Measurements from ENCODE around the gene IBSP.

Gene IBSP

GRCh38 chr4:87838890-87839591 lies 39.7 kb downstream of the IBSP start:
- Histone ChIP-seq H3K4me1 (ENCODE audit: control insufficient read depth, insufficient read depth, low read length) (peaks cover 8% of the 10 kb centered on the region), H3K27me3 (ENCODE audit: control insufficient read depth, insufficient read depth, low read length) (no peaks in the 10 kb centered on the region), H3K36me3 (ENCODE audit: control insufficient read depth, insufficient read depth, low read length) (no peaks in the 10 kb centered on the region), H3K9me3 (ENCODE audit: control insufficient read depth, insufficient read depth, low read length) (no peaks in the 10 kb centered on the region), H3K9ac (ENCODE audit: low read depth, low read length) (peak overlapping the region; percentile 29), H3K4me3 (ENCODE audit: low read depth, low read length) (no peak overlapping the region)

- Histone ChIP-seq H3K9ac (ENCODE audit: low read depth, low read length) (no peak overlapping the region), H3K4me1 (ENCODE audit: control insufficient read depth, insufficient read depth, low read length) (peaks cover 8% of the 10 kb centered on the region), H3K9me3 (ENCODE audit: control insufficient read depth, insufficient read depth, low read length) (no peaks in the 10 kb centered on the region), H3K4me3 (ENCODE audit: low read depth, low read length) (no peak overlapping the region), H3K36me3 (ENCODE audit: control insufficient read depth, insufficient read depth, low read length) (no peaks in the 10 kb centered on the region), H3K27me3 (ENCODE audit: control insufficient read depth, insufficient read depth, low read length) (no peaks in the 10 kb centered on the region)
Observed at GRCh38 chr4:87839592-87839946, 40.2 kb downstream of the IBSP start.

- Histone ChIP-seq H3K9ac (ENCODE audit: low read depth, low read length) (no peak overlapping the region), H3K36me3 (ENCODE audit: control insufficient read depth, insufficient read depth, low read length) (no peaks in the 10 kb centered on the region)
Observed at GRCh38 chr4:87840149-87840548, 40.8 kb downstream of the IBSP start.

GRCh38 chr4:87843936-87844335 lies 44.6 kb downstream of the IBSP start:
- Histone ChIP-seq H3K4me1 (ENCODE audit: control insufficient read depth, insufficient read depth, low read length) (peaks cover 6% of the 10 kb centered on the region), H3K36me3 (ENCODE audit: control insufficient read depth, insufficient read depth, low read length) (no peaks in the 10 kb centered on the region), H3K27me3 (ENCODE audit: control insufficient read depth, insufficient read depth, low read length) (no peaks in the 10 kb centered on the region), H3K9ac (ENCODE audit: low read depth, low read length) (no peak overlapping the region), H3K4me3 (ENCODE audit: low read depth, low read length) (no peak overlapping the region), H3K9me3 (ENCODE audit: control insufficient read depth, insufficient read depth, low read length) (no peaks in the 10 kb centered on the region)

More at GRCh38 chr4:87840149-87840548, 40.8 kb downstream of the IBSP start:
- Histone ChIP-seq H3K4me3 (ENCODE audit: low read depth, low read length) (no peak overlapping the region), H3K9me3 (ENCODE audit: control insufficient read depth, insufficient read depth, low read length) (no peaks in the 10 kb centered on the region), H3K27me3 (ENCODE audit: control insufficient read depth, insufficient read depth, low read length) (no peaks in the 10 kb centered on the region), H3K4me1 (ENCODE audit: control insufficient read depth, insufficient read depth, low read length) (peaks cover 8% of the 10 kb centered on the region)

- Histone ChIP-seq H3K9me3 (ENCODE audit: control insufficient read depth, insufficient read depth, low read length) (no peaks in the 10 kb centered on the region), H3K4me1 (ENCODE audit: control insufficient read depth, insufficient read depth, low read length) (peaks cover 3% of the 10 kb centered on the region), H3K36me3 (ENCODE audit: control insufficient read depth, insufficient read depth, low read length) (no peaks in the 10 kb centered on the region), H3K27me3 (ENCODE audit: control insufficient read depth, insufficient read depth, low read length) (no peaks in the 10 kb centered on the region), H3K4me3 (ENCODE audit: low read depth, low read length) (no peak overlapping the region), H3K9ac (ENCODE audit: low read depth, low read length) (no peak overlapping the region)
Observed at GRCh38 chr4:87844452-87844851, 45.1 kb downstream of the IBSP start.

GRCh38 chr4:87846226-87846625 lies 46.9 kb downstream of the IBSP start:
- H3K36me3 ChIP-seq (ENCODE audit: control insufficient read depth, insufficient read depth, low read length): no peaks in the 10 kb centered on the region
- H3K4me1 ChIP-seq (ENCODE audit: control insufficient read depth, insufficient read depth, low read length): peaks cover 3% of the 10 kb centered on the region
- no peaks in the 10 kb centered on the region for H3K9me3 ChIP-seq (ENCODE audit: control insufficient read depth, insufficient read depth, low read length)

GRCh38 chr4:87848622-87849351 lies 49.4 kb downstream of the IBSP start:
- H3K9me3 ChIP-seq (ENCODE audit: control insufficient read depth, insufficient read depth, low read length): no peaks in the 10 kb centered on the region
- no peaks in the 10 kb centered on the region for H3K36me3 ChIP-seq (ENCODE audit: control insufficient read depth, insufficient read depth, low read length)
- peaks cover 8% of the 10 kb centered on the region for H3K4me1 ChIP-seq (ENCODE audit: control insufficient read depth, insufficient read depth, low read length)
- H3K9ac ChIP-seq (ENCODE audit: low read depth, low read length): no peak overlapping the region
- H3K27me3 ChIP-seq (ENCODE audit: control insufficient read depth, insufficient read depth, low read length): no peaks in the 10 kb centered on the region
- peak overlapping the region; percentile 14 for H3K4me3 ChIP-seq (ENCODE audit: low read depth, low read length)

More at GRCh38 chr4:87846226-87846625, 46.9 kb downstream of the IBSP start:
- Histone ChIP-seq H3K27me3 (ENCODE audit: control insufficient read depth, insufficient read depth, low read length) (no peaks in the 10 kb centered on the region), H3K9ac (ENCODE audit: low read depth, low read length) (no peak overlapping the region), H3K4me3 (ENCODE audit: low read depth, low read length) (no peak overlapping the region)

- H3K4me3 ChIP-seq (ENCODE audit: low read depth, low read length): no peak overlapping the region
- H3K9ac ChIP-seq (ENCODE audit: low read depth, low read length): no peak overlapping the region
- no peaks in the 10 kb centered on the region for H3K9me3 ChIP-seq (ENCODE audit: control insufficient read depth, insufficient read depth, low read length)
- H3K36me3 ChIP-seq (ENCODE audit: control insufficient read depth, insufficient read depth, low read length): no peaks in the 10 kb centered on the region
- H3K4me1 ChIP-seq (ENCODE audit: control insufficient read depth, insufficient read depth, low read length): peaks cover 9% of the 10 kb centered on the region
- no peaks in the 10 kb centered on the region for H3K27me3 ChIP-seq (ENCODE audit: control insufficient read depth, insufficient read depth, low read length)
Observed at GRCh38 chr4:87849612-87850011, 50.3 kb downstream of the IBSP start.

GRCh38 chr4:87851332-87851731 lies 52.0 kb downstream of the IBSP start:
- H3K4me1 ChIP-seq (ENCODE audit: control insufficient read depth, insufficient read depth, low read length): peaks cover 9% of the 10 kb centered on the region
- H3K4me3 ChIP-seq (ENCODE audit: low read depth, low read length): no peak overlapping the region
- H3K9ac ChIP-seq (ENCODE audit: low read depth, low read length): no peak overlapping the region
- H3K9me3 ChIP-seq (ENCODE audit: control insufficient read depth, insufficient read depth, low read length): no peaks in the 10 kb centered on the region
- H3K36me3 ChIP-seq (ENCODE audit: control insufficient read depth, insufficient read depth, low read length): no peaks in the 10 kb centered on the region
- no peaks in the 10 kb centered on the region for H3K27me3 ChIP-seq (ENCODE audit: control insufficient read depth, insufficient read depth, low read length)

GRCh38 chr4:87851953-87852352 lies 52.6 kb downstream of the IBSP start:
- no peaks in the 10 kb centered on the region for H3K36me3 ChIP-seq (ENCODE audit: control insufficient read depth, insufficient read depth, low read length)
- H3K4me3 ChIP-seq (ENCODE audit: low read depth, low read length): no peak overlapping the region
- H3K27me3 ChIP-seq (ENCODE audit: control insufficient read depth, insufficient read depth, low read length): no peaks in the 10 kb centered on the region
- H3K9me3 ChIP-seq (ENCODE audit: control insufficient read depth, insufficient read depth, low read length): no peaks in the 10 kb centered on the region
- no peak overlapping the region for H3K9ac ChIP-seq (ENCODE audit: low read depth, low read length)
- H3K4me1 ChIP-seq (ENCODE audit: control insufficient read depth, insufficient read depth, low read length): peaks cover 9% of the 10 kb centered on the region

- Histone ChIP-seq H3K4me1 (ENCODE audit: control insufficient read depth, insufficient read depth, low read length) (peaks cover 9% of the 10 kb centered on the region), H3K27me3 (ENCODE audit: control insufficient read depth, insufficient read depth, low read length) (no peaks in the 10 kb centered on the region), H3K36me3 (ENCODE audit: control insufficient read depth, insufficient read depth, low read length) (no peaks in the 10 kb centered on the region), H3K9ac (ENCODE audit: low read depth, low read length) (no peak overlapping the region), H3K4me3 (ENCODE audit: low read depth, low read length) (no peak overlapping the region), H3K9me3 (ENCODE audit: control insufficient read depth, insufficient read depth, low read length) (no peaks in the 10 kb centered on the region)
Observed at GRCh38 chr4:87853108-87853507, 53.8 kb downstream of the IBSP start.

GRCh38 chr4:87853891-87854290 lies 54.5 kb downstream of the IBSP start:
- Histone ChIP-seq H3K4me1 (ENCODE audit: control insufficient read depth, insufficient read depth, low read length) (peaks cover 7% of the 10 kb centered on the region), H3K4me3 (ENCODE audit: low read depth, low read length) (no peak overlapping the region), H3K27me3 (ENCODE audit: control insufficient read depth, insufficient read depth, low read length) (no peaks in the 10 kb centered on the region), H3K9ac (ENCODE audit: low read depth, low read length) (no peak overlapping the region), H3K9me3 (ENCODE audit: control insufficient read depth, insufficient read depth, low read length) (no peaks in the 10 kb centered on the region), H3K36me3 (ENCODE audit: control insufficient read depth, insufficient read depth, low read length) (no peaks in the 10 kb centered on the region)
